ENCODE measurements around the gene CHRM2.
A peak's percentile ranks its signal among the peaks of the same experiment; 100 is the strongest.

The CHRM2 gene

GRCh38 chr7:136870866-136871487 is 2.5 kb downstream of the CHRM2 start:
- no peak for ATAC-seq (ENCODE audit: insufficient read depth, low read depth)
- Histone ChIP-seq H3K9me3 (ENCODE audit: insufficient read depth, low read length, severe bottlenecking) (no peaks in the 10 kb centered on the region), H3K27me3 (ENCODE audit: insufficient read depth, low read length, poor library complexity) (no peaks in the 10 kb centered on the region), H4K20me1 (ENCODE audit: insufficient read depth, low read length) (no peaks in the 10 kb centered on the region), H3K27ac (ENCODE audit: low read length) (no peak overlapping the region), H3K4me3 (ENCODE audit: low read depth in 1 of 2, low read length in 2 of 2) (no peak overlapping the region), H3K36me3 (ENCODE audit: insufficient read depth, low read length) (no peaks in the 10 kb centered on the region), H3K9ac (ENCODE audit: low read depth, low read length) (no peak overlapping the region), H3K79me2 (ENCODE audit: insufficient read depth, low read length) (no peaks in the 10 kb centered on the region), H2AFZ (ENCODE audit: low read depth, low read length) (no peak overlapping the region), H3K4me1 (ENCODE audit: insufficient read depth, low read length) (no peaks in the 10 kb centered on the region), H3K4me2 (ENCODE audit: insufficient read depth, low read length) (no peak overlapping the region)
- DNase-seq: no peak
- TF ChIP-seq, protein P1, sequence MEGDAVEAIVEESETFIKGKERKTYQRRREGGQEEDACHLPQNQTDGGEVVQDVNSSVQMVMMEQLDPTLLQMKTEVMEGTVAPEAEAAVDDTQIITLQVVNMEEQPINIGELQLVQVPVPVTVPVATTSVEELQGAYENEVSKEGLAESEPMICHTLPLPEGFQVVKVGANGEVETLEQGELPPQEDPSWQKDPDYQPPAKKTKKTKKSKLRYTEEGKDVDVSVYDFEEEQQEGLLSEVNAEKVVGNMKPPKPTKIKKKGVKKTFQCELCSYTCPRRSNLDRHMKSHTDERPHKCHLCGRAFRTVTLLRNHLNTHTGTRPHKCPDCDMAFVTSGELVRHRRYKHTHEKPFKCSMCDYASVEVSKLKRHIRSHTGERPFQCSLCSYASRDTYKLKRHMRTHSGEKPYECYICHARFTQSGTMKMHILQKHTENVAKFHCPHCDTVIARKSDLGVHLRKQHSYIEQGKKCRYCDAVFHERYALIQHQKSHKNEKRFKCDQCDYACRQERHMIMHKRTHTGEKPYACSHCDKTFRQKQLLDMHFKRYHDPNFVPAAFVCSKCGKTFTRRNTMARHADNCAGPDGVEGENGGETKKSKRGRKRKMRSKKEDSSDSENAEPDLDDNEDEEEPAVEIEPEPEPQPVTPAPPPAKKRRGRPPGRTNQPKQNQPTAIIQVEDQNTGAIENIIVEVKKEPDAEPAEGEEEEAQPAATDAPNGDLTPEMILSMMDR (IDR thresholded peaks at IDR 0.05; ENCODE audit: borderline replicate concordance, extremely low read depth, low read length, poor library complexity, severe bottlenecking): no peak
- TF ChIP-seq EZH2 (IDR thresholded peaks at IDR 0.05; ENCODE audit: borderline replicate concordance, low read depth, low read length, severe bottlenecking): no peak

DNA sequence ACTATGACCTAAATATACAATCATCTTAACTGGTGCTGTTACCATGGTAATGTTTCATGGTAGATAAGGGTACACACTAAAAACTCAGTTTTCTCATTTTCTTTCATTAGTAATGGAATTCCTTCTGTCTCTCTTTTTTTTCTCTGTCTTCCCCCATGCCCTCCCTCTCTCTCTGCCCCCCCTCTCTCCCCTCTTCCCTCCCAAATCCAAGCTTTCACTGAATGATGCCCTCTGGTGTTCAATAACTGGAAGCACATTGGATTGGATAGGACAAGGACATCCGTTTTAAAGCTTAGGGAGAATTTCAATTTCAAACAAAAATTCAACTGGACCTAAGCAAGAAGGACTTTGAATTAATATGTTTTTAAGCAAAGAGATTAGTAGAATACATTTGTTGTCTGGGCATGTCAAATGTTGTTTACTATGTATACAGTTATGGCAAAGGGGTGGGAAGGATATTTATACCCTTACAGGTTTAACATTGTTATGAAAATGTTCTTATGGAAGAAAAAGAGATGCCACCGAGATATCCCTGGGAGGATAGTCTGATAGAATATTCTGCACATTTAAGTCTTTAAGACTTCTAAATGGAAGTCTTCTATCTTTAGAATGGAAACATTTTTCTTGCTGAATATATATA is 6.1 kb downstream of the CHRM2 start:
- Histone ChIP-seq H3K36me3 (ENCODE audit: insufficient read depth, low read length) (no peaks in the 10 kb centered on the region), H3K79me2 (ENCODE audit: insufficient read depth, low read length) (no peaks in the 10 kb centered on the region), H3K4me3 (ENCODE audit: low read depth in 1 of 2, low read length in 2 of 2) (no peak overlapping the region), H2AFZ (ENCODE audit: low read depth, low read length) (no peak overlapping the region), H3K4me2 (ENCODE audit: insufficient read depth, low read length) (no peak overlapping the region), H3K27ac (ENCODE audit: low read length) (no peak overlapping the region), H3K4me1 (ENCODE audit: insufficient read depth, low read length) (no peaks in the 10 kb centered on the region), H3K27me3 (ENCODE audit: insufficient read depth, low read length, poor library complexity) (no peaks in the 10 kb centered on the region), H4K20me1 (ENCODE audit: insufficient read depth, low read length) (no peaks in the 10 kb centered on the region), H3K9me3 (ENCODE audit: insufficient read depth, low read length, severe bottlenecking) (no peaks in the 10 kb centered on the region), H3K9ac (ENCODE audit: low read depth, low read length) (no peak overlapping the region)
- TF ChIP-seq EZH2 (IDR thresholded peaks at IDR 0.05; ENCODE audit: borderline replicate concordance, low read depth, low read length, severe bottlenecking): no peak
- TF ChIP-seq, protein P1 (IDR thresholded peaks at IDR 0.05; ENCODE audit: borderline replicate concordance, extremely low read depth, low read length, poor library complexity, severe bottlenecking): peak; percentile 51
- DNase-seq (no peak), ATAC-seq (ENCODE audit: insufficient read depth, low read depth) (no peak)

- ATAC-seq (ENCODE audit: insufficient read depth, low read depth) (no peak), DNase-seq (no peak)
- H3K4me3 ChIP-seq (ENCODE audit: low read depth in 1 of 2, low read length in 2 of 2): no peak overlapping the region
- H3K27ac ChIP-seq (ENCODE audit: low read length): no peak overlapping the region
- TF ChIP-seq EZH2 (IDR thresholded peaks at IDR 0.05; ENCODE audit: borderline replicate concordance, low read depth, low read length, severe bottlenecking): no peak
- TF ChIP-seq, protein P1 (IDR thresholded peaks at IDR 0.05; ENCODE audit: borderline replicate concordance, extremely low read depth, low read length, poor library complexity, severe bottlenecking): no peak
- H4K20me1 ChIP-seq (ENCODE audit: insufficient read depth, low read length): no peaks in the 10 kb centered on the region
- no peaks in the 10 kb centered on the region for H3K27me3 ChIP-seq (ENCODE audit: insufficient read depth, low read length, poor library complexity)
- no peak overlapping the region for H3K4me2 ChIP-seq (ENCODE audit: insufficient read depth, low read length)
- no peaks in the 10 kb centered on the region for H3K36me3 ChIP-seq (ENCODE audit: insufficient read depth, low read length)
- H3K9ac ChIP-seq (ENCODE audit: low read depth, low read length): no peak overlapping the region
- no peak overlapping the region for H2AFZ ChIP-seq (ENCODE audit: low read depth, low read length)
- no peaks in the 10 kb centered on the region for H3K4me1 ChIP-seq (ENCODE audit: insufficient read depth, low read length)
- H3K79me2 ChIP-seq (ENCODE audit: insufficient read depth, low read length): no peaks in the 10 kb centered on the region
- no peaks in the 10 kb centered on the region for H3K9me3 ChIP-seq (ENCODE audit: insufficient read depth, low read length, severe bottlenecking)
Measured at GRCh38 chr7:136877509-136877908, 9.1 kb downstream of the CHRM2 start.

Data from DND-41 (cell line).